GM19240 (cell line): ENCODE results near the gene SGTB.
"Not testable (repeated sequence)": the region's sequence is repeated elsewhere in the genome, so short reads cannot be mapped to it uniquely, and the experiment has no call there.

Experiments used
- DNase-seq: peaks from one replicate; pipeline ENCODE4 v3.0.0; 2011; ENCODE audit warnings: low spot score; ENCODE audit not compliant: insufficient read length

The SGTB gene

DNA sequence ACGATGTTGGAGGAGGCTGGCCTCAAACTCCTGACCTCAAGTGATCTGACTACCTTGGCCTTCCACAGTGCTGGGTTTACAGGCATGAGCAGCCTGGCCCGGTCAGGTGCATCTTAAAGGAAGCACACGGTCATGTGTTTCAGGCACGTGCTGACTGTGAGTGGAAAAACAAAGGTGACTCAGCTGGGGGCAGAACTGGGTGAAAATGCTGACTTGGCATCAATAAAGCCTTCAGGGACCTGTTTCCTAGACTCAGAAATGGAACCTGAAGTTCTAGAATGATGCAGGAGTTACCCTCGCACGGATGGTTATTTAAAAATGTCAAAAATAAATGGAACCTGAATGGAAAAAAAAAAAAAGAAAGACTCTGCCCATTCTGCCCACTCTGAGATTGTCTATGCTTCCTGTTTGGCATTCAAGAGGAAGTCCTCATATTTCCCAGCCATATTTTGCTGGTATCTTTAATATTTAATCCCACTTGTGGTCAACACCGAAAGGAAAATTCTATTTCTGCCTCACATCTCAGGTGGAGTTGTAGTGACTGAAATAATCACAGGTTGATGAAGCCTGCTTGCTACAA, 12.4 kb upstream of the SGTB start:
- not testable (repeated sequence) for DNase-seq

DNA sequence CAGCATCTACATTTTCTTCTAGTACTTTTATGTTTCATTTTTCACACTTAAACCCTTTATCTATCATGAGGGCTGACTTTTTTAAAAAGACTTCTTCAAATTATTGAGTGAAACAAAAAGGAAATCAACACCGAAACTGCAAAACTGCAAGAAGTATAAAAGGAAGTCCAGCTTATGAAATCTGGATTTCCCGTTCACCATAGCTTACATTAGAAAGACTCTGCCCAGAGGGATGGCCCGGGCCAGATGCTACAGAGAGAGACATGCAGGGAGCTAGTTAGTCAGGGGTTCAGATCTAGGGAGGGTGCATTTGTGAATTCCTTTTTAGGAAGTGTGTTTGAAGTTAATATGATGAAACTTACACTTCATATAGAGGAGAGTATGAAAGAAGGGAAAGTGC, 10.1 kb upstream of the SGTB start:
- not testable (repeated sequence) for DNase-seq

DNA sequence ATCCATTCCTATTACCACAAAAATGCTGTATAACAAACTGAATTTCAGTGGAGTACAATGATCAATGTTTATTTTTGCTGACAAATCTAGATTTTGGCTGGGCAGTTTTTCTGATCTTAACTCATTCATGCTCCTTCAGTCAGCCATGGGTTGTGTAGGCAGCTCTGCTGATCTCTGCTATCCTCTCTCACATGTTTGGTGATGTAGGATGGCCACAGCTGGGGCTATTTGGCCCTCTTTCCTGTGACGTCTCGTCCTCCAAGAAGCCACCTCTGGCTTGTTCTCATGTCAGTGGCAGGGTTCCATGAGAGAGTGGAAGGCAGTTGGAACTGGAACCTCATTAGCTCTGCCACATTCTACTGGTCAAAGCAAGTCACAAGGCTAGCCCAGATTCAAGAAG, 9.0 kb upstream of the SGTB start:
- DNase-seq, result no peak

DNA sequence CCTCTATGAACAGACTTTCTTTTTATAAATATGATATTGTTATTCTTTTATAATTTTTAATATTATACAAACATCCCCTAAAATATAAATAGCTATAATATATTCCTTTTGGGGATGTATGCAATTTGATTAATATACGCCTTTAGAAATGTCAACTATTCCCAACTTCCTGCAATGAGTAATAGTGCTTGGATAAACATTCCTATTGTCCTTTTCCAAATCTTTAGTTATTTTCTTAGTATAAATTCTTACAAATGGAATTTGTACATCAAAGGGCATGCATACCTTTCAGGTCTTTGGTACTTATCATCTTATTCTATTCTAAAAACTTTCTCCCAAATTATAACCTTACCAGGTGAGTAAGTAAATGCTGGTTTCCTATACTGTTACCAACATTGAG, 6.3 kb upstream of the SGTB start:
- no peak for DNase-seq

- no peak for DNase-seq
Measured at GRCh38 chr5:65727491-65728156, 5.7 kb upstream of the SGTB start.

GRCh38 chr5:65722575-65723403, 880 bp upstream of the SGTB start:
- DNase-seq, result no peak

GRCh38 chr5:65721050-65721719, 724 bp downstream of the SGTB start:
- DNase-seq, result no peak

- DNase-seq, result no peak
Measured at GRCh38 chr5:65718576-65719310, 3.2 kb downstream of the SGTB start.

DNA sequence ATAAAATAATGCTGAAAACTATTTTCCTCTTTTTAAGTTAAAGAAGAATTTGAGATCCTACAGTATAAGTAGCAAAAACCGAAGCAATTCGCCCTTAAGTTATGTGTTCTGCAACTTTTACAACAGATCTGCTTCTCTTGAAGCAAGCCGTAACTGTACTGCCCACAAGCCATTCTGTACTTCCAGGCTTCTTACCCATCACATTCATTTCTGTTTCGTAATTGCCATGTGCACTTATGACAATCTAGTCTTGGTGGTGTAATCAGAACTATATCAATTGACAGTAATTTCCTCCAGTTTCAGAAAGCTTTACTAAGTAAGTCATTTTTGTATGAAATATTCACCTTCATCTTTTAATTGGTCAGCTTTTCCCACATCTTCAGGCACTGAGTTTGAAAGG, 13.8 kb downstream of the SGTB start:
- DNase-seq, result no peak

DNA sequence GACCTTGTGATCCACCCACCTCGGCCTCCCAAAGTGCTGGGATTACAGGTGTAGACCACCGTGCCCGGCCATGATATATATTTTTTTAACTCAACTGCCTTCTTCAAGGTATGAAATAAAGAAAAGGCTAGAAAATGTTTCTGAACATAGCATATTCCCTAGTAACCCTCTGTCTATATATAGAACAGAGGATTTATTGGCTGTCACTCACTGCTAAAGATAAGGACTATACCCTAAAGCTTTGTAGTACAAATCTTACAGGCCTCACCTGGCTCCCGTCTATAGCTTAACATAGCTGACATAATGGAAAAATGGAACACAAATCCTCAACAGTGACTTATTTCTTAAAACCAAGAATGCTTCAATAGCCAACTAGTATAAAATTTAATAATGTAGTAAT, 14.2 kb downstream of the SGTB start:
- DNase-seq, result no peak

GRCh38 chr5:65704621-65705239, 17.2 kb downstream of the SGTB start:
- DNase-seq, result no peak

GRCh38 chr5:65702036-65702435, 19.9 kb downstream of the SGTB start:
- DNase-seq, result no peak

DNA sequence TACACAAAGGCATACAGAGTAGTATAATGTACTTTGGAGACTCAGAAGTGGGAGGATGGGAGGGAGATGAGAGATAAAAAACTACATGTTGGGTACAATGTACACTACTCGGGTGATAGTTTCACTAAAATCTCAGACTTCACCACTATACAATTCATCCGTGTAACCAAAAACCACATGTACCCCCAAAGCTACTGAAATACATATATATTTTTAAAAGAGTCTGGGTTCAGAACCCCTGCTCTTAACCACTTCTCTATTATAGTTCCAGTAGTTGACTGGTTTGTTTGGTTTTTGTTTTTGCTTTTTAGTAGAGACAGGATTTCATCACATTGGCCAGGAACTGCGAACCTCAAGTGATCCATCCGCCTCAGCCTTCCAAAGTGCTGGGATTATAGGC, 22.6 kb downstream of the SGTB start:
- DNase-seq, result no peak

DNA sequence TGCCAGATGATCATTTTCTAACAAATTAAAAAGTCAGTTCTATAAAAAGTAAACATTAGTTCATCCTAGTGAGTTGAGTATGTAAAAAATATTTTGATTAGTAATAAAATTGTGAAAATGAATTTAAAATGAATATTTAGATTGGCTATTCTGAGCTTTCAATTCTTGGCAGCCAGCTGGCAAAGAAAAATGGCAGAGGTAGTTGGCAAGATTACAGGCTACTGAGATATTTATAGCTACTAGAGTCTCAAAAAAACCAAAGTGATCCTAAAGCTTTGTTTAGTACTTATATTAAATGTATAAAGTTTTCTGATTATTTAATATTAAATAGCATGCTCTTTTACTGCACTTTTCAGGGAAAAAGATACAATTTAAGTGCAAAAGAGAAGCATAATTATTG, 25.0 kb downstream of the SGTB start:
- DNase-seq, result no peak

- DNase-seq, result no peak
Measured at GRCh38 chr5:65695896-65696295, 26.0 kb downstream of the SGTB start.

DNA sequence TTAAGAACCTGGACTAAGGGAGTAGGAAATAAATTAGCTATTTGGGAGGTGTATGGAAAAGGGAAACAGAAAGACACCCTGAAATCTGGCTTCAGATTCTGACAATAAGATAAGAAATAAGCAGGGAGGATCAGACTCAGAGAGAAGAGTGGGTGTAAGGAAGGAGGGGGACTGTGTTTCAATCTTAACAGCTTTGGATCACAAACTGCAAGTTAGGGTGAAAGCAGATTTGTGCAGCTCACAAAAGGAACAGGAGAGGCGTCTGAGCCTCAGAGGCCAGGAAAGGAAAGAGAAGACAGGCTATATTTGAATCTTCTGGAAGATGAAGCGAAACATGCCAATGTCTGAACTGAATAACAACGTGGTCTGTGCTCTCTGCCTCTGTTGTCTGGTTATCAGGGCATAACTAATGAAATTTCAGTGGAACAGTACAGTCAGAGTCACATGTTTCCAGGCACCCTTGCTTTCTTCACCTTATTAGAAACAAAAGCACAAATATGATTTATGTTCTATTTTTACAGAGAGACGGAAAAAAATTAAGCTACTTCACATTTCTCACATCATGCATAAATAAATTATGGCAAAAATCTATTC, 26.6 kb downstream of the SGTB start:
- no peak for DNase-seq

GRCh38 chr5:65693121-65693520, 28.8 kb downstream of the SGTB start:
- no peak for DNase-seq

GRCh38 chr5:65682148-65682547, 39.8 kb downstream of the SGTB start:
- DNase-seq, result no peak

GRCh38 chr5:65676056-65676455, 45.9 kb downstream of the SGTB start:
- DNase-seq, result not testable (repeated sequence)

DNA sequence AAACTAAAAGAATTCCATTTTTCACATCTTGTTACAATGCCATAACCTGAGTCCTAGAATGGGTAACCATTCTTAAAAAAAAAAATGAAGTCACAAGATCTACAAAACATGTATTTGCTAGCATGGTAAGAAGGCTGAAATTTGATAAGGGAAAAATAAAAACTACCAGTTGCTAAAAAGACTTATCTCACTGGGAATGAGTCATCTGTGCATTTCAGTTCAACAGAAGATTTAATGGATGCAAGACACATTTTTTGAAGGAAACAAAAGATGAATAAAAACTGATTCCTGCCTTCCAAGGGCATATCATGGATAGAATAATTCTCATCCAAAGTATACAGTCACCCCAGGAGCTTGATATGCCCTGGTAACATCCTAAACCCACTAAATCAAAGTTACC, 47.2 kb downstream of the SGTB start:
- no peak for DNase-seq

GRCh38 chr5:65672796-65673195, 49.1 kb downstream of the SGTB start:
- DNase-seq, result no peak
